Transverse colon (tissue), 4 donors: ENCODE measurements around the gene CCDC63.

Source experiments
- EP300 ChIP-seq: sonication (generic); formaldehyde crosslinking; IDR thresholded peaks from one replicate; pipeline ENCODE4 v1.6.1; 2017; ENCODE audit warnings: antibody characterized with exemption, low read depth
- POLR2AphosphoS5 ChIP-seq, 3 donors: sonication (generic); formaldehyde crosslinking; IDR thresholded peaks; one replicate each; pipeline ENCODE4 v1.6.1; 2016; ENCODE audit warnings: antibody characterized with exemption in 3 of 3
- TF ChIP-seq, protein P1 (sequence below), 5 experiments: fragments of 200-600 bp in 3 of 5; fragments of 450-650 bp in 2 of 5; sonication (generic) in 3 of 5; IDR thresholded peaks; 1 replicate in 2 of 5; 2 replicates in 3 of 5; pipeline ENCODE4 v1.5.1; 2016 to 2017; ENCODE audit warnings: antibody characterized with exemption in 5 of 5, inconsistent platforms in 3 of 5, mild to moderate bottlenecking in 2 of 5, moderate library complexity in 1 of 5

DNA sequence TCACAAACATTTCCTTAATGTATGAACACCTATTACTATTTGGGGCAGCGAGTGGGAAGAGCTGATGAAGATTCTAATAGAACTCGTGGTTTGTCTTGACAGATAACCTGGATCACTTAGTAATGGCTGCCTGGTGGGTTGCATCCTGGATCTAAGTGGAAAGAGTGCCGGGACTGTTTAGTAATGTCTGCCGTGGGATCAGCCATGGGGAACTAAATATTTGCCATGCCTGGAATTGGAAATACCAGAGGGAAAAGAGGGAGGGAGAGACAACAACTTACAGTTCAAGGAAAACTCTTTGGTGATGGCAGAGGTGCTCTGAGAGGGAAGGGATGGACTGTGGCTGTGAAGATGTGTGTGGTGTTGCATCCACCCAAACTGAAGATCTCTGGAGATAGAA, 21.3 kb upstream of the CCDC63 start:
- TF ChIP-seq, protein P1, sequence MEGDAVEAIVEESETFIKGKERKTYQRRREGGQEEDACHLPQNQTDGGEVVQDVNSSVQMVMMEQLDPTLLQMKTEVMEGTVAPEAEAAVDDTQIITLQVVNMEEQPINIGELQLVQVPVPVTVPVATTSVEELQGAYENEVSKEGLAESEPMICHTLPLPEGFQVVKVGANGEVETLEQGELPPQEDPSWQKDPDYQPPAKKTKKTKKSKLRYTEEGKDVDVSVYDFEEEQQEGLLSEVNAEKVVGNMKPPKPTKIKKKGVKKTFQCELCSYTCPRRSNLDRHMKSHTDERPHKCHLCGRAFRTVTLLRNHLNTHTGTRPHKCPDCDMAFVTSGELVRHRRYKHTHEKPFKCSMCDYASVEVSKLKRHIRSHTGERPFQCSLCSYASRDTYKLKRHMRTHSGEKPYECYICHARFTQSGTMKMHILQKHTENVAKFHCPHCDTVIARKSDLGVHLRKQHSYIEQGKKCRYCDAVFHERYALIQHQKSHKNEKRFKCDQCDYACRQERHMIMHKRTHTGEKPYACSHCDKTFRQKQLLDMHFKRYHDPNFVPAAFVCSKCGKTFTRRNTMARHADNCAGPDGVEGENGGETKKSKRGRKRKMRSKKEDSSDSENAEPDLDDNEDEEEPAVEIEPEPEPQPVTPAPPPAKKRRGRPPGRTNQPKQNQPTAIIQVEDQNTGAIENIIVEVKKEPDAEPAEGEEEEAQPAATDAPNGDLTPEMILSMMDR (IDR thresholded peaks at IDR 0.05): no peak
- TF ChIP-seq EP300 (no peak), POLR2AphosphoS5 (IDR thresholded peaks at IDR 0.05) (no peak)
